ENCODE results near the gene HDGFL2. TPM values are rescaled to one million over a fixed set of nuclear protein-coding genes. Genes with fewer than 3 reads are reported as not detected.

HDGFL2 gene
- total RNA-seq, 1 experiment from 2014 or later: 108 TPM

DNA sequence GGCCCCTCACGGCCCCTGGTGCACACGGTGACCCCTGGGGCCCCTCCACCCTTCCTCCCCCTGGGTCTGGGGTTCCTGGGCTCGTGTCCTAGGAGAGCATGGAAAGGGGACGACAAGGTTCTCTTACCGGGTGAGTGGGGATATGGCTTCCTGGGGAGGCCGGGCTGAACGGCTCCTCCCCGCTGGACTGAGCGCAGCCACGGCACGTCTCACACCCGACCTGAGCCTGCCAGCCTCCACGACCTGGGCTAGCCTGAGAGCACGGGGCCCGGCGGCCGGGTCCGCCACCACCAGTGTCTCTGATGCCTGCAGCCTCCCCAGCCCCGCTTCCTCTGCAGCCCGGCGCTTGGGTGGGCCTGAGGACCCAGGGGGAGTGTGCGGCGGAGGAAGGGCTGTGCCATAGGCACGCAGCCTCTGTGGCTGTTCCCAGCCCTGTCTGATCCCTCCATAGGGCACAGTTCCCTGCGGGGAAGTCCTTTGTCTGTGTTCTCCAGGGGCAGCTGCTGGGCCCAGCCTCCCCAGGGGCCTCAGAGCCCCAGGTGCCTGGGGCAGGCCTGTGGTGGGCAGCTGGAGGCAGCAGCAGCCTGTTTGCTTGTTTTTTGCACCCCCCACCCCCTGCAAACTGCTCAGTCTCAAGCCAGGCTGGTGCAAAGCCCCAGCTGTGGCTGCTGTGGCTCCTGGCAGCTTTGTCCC lies 31.2 kb downstream of the HDGFL2 start:
- H3K56ac ChIP-seq (ENCODE audit: insufficient read length, low read depth, low read length): no peak overlapping the region
- H3K27me3 Mint-ChIP-seq (ENCODE audit: low read depth): peaks cover 19% of the 10 kb centered on the region
- H3K9ac ChIP-seq (ENCODE audit: extremely low read depth, insufficient read length, low read length): no peak overlapping the region
- no peak overlapping the region for H4K91ac ChIP-seq (ENCODE audit: insufficient read length, low read depth, low read length)
- no peaks in the 10 kb centered on the region for H3K27me3 ChIP-seq (ENCODE audit: insufficient read depth, low read length)
- H2BK20ac ChIP-seq (ENCODE audit: low read depth, low read length, poor library complexity, severe bottlenecking): no peak overlapping the region
- H2BK120ac ChIP-seq (ENCODE audit: low read depth, low read length, poor library complexity, severe bottlenecking): no peak overlapping the region
- H3K9me3 Mint-ChIP-seq: no peaks in the 10 kb centered on the region
- no peaks in the 10 kb centered on the region for H3K23me2 ChIP-seq (ENCODE audit: insufficient read length, low read depth, low read length, poor library complexity, severe bottlenecking)
- DNase-seq: no peak
- H3K4me3 Mint-ChIP-seq: no peak overlapping the region
- H3K27ac ChIP-seq (ENCODE audit: insufficient read length, low read depth, low read length): no peak overlapping the region
- H3K9me3 ChIP-seq (ENCODE audit: control insufficient read depth, low read depth, low read length): no peaks in the 10 kb centered on the region
- H3K4me1 ChIP-seq (ENCODE audit: insufficient read depth, low read length): no peaks in the 10 kb centered on the region
- no peak overlapping the region for H2BK5ac ChIP-seq (ENCODE audit: insufficient read length, low read length)
- no peak overlapping the region for H3K23ac ChIP-seq (ENCODE audit: insufficient read length, low read depth, low read length)
- H4K5ac ChIP-seq (ENCODE audit: insufficient read length, low read depth, low read length): no peak overlapping the region
- H3K18ac ChIP-seq (ENCODE audit: insufficient read length, low read depth, low read length): no peak overlapping the region
- TF ChIP-seq, protein P1, sequence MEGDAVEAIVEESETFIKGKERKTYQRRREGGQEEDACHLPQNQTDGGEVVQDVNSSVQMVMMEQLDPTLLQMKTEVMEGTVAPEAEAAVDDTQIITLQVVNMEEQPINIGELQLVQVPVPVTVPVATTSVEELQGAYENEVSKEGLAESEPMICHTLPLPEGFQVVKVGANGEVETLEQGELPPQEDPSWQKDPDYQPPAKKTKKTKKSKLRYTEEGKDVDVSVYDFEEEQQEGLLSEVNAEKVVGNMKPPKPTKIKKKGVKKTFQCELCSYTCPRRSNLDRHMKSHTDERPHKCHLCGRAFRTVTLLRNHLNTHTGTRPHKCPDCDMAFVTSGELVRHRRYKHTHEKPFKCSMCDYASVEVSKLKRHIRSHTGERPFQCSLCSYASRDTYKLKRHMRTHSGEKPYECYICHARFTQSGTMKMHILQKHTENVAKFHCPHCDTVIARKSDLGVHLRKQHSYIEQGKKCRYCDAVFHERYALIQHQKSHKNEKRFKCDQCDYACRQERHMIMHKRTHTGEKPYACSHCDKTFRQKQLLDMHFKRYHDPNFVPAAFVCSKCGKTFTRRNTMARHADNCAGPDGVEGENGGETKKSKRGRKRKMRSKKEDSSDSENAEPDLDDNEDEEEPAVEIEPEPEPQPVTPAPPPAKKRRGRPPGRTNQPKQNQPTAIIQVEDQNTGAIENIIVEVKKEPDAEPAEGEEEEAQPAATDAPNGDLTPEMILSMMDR (conservative IDR thresholded peaks at IDR 0.05): no peak
- H2BK12ac ChIP-seq (ENCODE audit: insufficient read length, low read depth, low read length): no peak overlapping the region
- no peaks in the 10 kb centered on the region for H3K79me2 ChIP-seq (ENCODE audit: insufficient read depth, low read length)
- H3K79me1 ChIP-seq (ENCODE audit: insufficient read depth, low read depth, low read length, poor library complexity, severe bottlenecking): no peaks in the 10 kb centered on the region
- H2AFZ ChIP-seq (ENCODE audit: low read length): no peak overlapping the region
- H3K36me3 Mint-ChIP-seq (ENCODE audit: insufficient read depth in 1 of 3, low read depth in 3 of 3): peaks cover 20 to 61% (median 53%) of the 10 kb centered on the region in 3 experiments; a peak in 6 of 7 replicates
- no peak overlapping the region for H3T11ph ChIP-seq (ENCODE audit: low read length)
- H3K14ac ChIP-seq (ENCODE audit: insufficient read depth, low read length): no peak overlapping the region
- no CpG with 5 or more reads among the region's 25 CpGs for WGBS (ENCODE audit: extremely low coverage, insufficient read length, low lambda C conversion rate)
- no peak overlapping the region for H2AK5ac ChIP-seq (ENCODE audit: insufficient read length, low read length)
- no peaks in the 10 kb centered on the region for H4K20me1 ChIP-seq (ENCODE audit: control insufficient read depth, insufficient read depth, insufficient read length)
- no peak overlapping the region for H3K4me2 ChIP-seq (ENCODE audit: insufficient read depth, insufficient read length, low read length)
- H3K4ac ChIP-seq (ENCODE audit: low read depth, low read length): no peak overlapping the region
- H2BK15ac ChIP-seq (ENCODE audit: low read depth, low read length): no peak overlapping the region
- no peak overlapping the region for H4K8ac ChIP-seq (replicated peaks; ENCODE audit: insufficient read length, low read depth, low read length)
- H3K27ac Mint-ChIP-seq: no peak overlapping the region
- H3K4me1 Mint-ChIP-seq: no peaks in the 10 kb centered on the region

All from H9 (cell line).